Activated CD4-positive, alpha-beta T cell treated with anti-CD3 and anti-CD28 coated beads, Interleukin-2, amount 50 U/mL, for 16 hours (primary cell): ENCODE results near the gene NACC1.
"Not testable (repeated sequence)": the region's sequence is repeated elsewhere in the genome, so short reads cannot be mapped to it uniquely, and the experiment has no call there.

ENCODE experiments used
- DNase-seq: peaks from one replicate; pipeline ENCODE4 v3.0.0-alpha.2; 2020

NACC1 gene

GRCh38 chr19:13172346-13173138 is 54.5 kb downstream of the NACC1 start:
- peak; percentile 34 for DNase-seq

DNA sequence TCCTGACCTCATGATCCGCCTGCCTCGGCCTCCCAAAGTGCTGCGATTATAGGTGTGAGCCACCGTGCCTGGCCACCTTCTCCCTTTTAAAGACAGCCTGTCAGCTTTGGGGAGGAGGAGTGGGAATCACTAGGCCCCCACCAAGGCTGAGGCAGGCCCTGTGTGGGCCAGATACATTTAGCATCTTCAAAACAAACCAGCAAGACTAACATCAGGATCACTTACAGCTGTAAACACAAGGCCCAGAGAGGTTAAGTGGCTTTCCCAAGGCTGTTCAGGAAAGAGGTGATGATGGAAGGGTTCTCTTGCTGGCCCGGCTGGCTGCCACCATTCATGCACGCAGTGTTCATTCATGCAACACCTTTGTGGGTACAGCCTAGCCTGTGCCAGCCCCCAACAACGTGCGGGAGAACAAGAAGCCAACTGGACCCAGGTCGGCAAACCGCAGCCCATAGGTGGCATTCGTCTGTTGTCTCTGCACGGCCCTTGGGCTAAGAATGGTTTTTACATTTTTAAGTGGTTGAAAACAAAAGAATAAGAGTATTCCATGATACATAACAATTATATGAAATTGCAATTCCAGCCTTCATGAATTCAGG is 55.2 kb downstream of the NACC1 start:
- DNase-seq: no peak

- no peak for DNase-seq
These were observed 58.3 kb downstream of the NACC1 start for GRCh38 chr19:13176345-13176744.

DNA sequence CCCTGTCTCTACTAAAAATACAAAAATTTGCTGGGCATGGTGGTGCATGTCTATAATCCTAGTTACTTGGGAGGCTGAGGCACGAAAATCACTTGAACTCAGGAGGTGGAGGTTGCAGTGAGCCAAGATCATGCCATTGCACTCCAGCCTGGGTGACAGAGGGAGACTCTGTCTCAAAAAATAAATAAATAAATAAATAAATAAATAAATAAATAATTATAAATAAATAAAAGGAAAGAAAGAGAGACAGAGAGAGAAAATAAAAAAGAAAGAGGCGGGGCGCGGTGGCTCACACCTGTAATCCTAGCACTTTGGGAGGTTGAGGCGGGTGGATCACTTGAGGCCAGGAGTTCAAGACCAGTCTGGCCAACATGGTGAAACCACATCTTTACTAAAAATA is 59.5 kb downstream of the NACC1 start:
- not testable (repeated sequence) for DNase-seq

DNA sequence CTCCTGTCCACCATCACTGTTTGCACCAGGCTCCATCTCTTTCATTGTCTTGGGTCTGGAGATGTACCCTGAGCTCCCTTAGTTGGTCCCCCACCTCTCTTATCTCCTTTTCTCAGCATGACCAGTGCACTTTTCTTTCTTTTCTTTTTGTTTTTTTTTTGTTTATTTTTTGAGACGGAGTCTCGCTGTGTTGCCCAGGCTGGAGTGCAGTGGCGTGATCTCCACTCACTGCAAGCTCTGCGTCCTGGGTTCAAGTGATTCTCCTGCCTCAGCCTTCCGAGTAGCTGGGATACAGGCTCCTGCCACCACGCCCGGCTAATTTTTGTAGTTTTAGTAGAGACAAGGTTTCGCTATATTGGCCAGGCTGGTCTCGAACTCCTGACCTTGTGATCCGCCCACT is 60.2 kb downstream of the NACC1 start:
- DNase-seq: not testable (repeated sequence)

DNA sequence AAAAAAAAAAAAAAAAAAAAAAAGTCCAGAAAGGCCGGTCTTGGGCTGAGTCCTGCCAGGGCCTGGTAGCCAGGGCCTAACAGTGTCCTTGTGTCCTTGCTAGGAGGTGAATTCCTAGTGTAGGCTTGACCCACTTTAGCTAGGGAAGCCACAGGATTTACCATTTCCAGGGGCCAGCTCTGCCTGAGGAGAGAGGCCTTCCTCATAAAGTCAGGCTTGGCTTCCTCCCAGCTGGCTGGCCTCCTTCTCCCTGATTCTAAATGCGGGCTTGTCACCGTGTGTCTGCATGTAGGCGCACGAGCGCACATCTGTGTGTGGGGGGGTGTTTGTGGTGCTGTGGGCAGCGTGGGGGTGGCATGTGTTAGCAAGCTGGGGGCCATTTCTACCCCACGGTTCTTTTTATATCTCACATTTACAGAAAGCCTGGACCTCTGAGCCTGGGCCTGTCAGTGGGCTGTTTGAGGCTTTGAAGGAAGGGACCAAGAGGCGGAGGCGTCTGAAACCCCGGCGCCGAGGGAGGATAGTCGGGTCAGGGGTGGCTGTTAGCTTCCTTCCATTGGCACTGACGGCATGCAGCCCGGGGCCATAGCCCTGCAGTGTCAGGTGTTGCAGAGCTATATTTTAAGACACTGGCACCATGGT is 63.8 kb downstream of the NACC1 start:
- DNase-seq: peak; percentile 15

- DNase-seq: not testable (repeated sequence)
These were observed 66.9 kb downstream of the NACC1 start for GRCh38 chr19:13184926-13185325.

DNA sequence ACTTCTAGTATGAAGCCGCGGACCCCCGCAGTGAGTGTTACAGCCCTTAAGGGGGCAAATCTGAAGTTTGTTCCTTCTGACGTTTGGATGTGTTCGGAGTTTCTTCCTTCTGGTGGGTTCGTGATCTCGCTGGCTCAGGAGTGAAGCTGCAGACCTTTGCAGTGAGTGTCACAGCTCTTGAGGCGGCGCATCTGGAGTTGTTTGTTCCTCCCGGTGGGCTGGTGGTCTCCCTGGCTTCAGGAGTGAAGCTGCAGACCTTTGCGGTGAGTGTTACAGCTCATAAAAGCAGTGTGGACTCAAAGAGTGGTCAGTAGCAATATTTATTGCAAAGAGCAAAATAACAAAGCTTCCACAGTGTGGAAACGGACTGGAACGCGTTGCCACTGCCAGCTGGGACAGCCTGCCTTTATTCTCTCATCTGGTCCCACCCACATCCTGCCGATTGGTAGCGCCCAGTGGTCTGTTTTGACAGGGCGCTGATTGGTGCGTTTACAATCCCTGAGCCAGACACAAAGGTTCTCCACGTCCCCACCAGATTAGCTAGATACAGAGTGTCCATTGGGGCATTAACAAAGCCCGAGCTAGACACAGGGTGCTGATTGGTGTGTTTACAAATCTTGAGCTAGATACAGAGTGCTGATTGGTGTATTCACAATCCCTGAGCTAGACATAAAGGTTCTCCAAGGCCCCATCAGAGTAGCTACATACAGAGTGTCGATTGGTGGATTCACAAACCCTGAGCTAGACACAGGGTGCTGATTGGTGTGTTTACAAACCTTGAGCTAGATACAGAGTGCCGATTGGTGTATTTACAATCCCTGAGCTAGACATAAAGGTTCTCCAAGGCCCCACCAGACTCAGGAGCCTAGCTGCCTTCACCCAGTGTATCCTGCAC is 67.9 kb downstream of the NACC1 start:
- not testable (repeated sequence) for DNase-seq

GRCh38 chr19:13186688-13187087 is 68.6 kb downstream of the NACC1 start:
- DNase-seq: not testable (repeated sequence)

DNA sequence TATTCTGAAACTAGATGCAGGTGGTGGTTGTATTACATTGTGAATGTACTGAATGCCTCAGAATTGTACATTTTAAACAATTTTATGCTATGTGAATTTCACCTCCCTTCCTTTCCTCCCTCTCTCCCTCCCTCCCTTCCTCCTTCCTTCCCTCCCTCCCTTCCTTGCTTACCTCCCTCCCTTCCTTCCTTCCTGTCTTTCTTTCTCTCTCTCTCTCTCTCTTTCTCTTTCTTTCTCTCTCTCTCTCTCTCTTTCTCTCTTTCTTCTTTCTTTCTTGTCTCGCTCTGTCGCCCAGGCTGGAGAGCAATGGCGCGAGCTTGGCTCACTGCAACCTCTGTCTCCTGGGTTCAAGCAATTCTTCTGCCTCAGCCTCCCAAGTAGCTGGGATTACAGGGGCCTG is 69.4 kb downstream of the NACC1 start:
- DNase-seq: no peak

- no peak for DNase-seq
These were observed 71.5 kb downstream of the NACC1 start for GRCh38 chr19:13189600-13189999.
